ENCODE data around the gene SH3BGRL2. TPM values are rescaled to one million over a fixed set of nuclear protein-coding genes. Genes with fewer than 3 reads are reported as not detected.
A peak's percentile ranks its signal among the peaks of the same experiment; 100 is the strongest.

Gene SH3BGRL2
- total and polyA plus RNA-seq, 2 of the 8 experiments (the other 6 are each of a cell fraction or from before 2014, with no cell fraction given) = 6.0 to 20.3 TPM

GRCh38 chr6:79694623-79695343 lies 63.7 kb downstream of the SH3BGRL2 start:
- Histone ChIP-seq H2BK5ac (ENCODE audit: low read depth, low read length) (no peak overlapping the region), H3K79me2 (ENCODE audit: control insufficient read depth in 1 of 2, insufficient read depth in 2 of 2, low read length in 2 of 2) (no peaks in the 10 kb centered on the region), H3K4me1 (replicated peaks in 1 of 4; ENCODE audit: control insufficient read depth in 3 of 4, insufficient read depth in 4 of 4, low read length in 3 of 4) (peaks cover 0 to 2% (median under 1%) of the 10 kb centered on the region in 4 experiments; a peak in 2 of 7 replicates), H3K23me2 (ENCODE audit: low read depth, low read length) (no peaks in the 10 kb centered on the region), H2BK120ac (replicated peaks; ENCODE audit: low read depth, low read length) (no peak overlapping the region), H2BK12ac (ENCODE audit: low read depth, low read length) (no peak overlapping the region), H3K4ac (replicated peaks; ENCODE audit: insufficient read length, low read depth, low read length) (no peak overlapping the region), H3K27ac (ENCODE audit: low read depth, low read length) (no peak overlapping the region), H3K23ac (ENCODE audit: insufficient read length) (no peak overlapping the region), H3K4me2 (ENCODE audit: insufficient read depth in 1 of 2, low read depth in 2 of 2, low read length in 2 of 2) (no peak overlapping the region), H2AFZ (ENCODE audit: low read length) (no peak overlapping the region), H2BK15ac (ENCODE audit: low read length) (no peak overlapping the region), H3K36me3 (ENCODE audit: control insufficient read depth in 2 of 4, insufficient read depth in 4 of 4, low read length in 3 of 4) (peaks cover 0 to 2% (median 0%) of the 10 kb centered on the region in 4 experiments; a peak in 2 of 8 replicates), H2BK20ac (ENCODE audit: low read length) (no peak overlapping the region), H3K14ac (ENCODE audit: insufficient read length) (no peak overlapping the region), H4K20me1 (replicated peaks in 1 of 2; ENCODE audit: control insufficient read depth in 1 of 2, insufficient read depth in 2 of 2, low read length in 2 of 2) (no peaks in the 10 kb centered on the region), H4K8ac (ENCODE audit: extremely low read depth, insufficient read depth, low read length) (no peak overlapping the region), H3K9me3 (ENCODE audit: insufficient read depth in 2 of 2, low read depth in 1 of 2, low read length in 1 of 2) (peaks cover 0 to 4% of the 10 kb centered on the region in 2 experiments; a peak in 1 of 4 replicates), H4K91ac (replicated peaks; ENCODE audit: insufficient read length, low read length) (no peak overlapping the region), H3K18ac (ENCODE audit: extremely low read depth, low read length) (no peak overlapping the region), H3K4me3 (ENCODE audit: extremely low read depth in 1 of 4, insufficient read depth in 2 of 4, low read depth in 3 of 4, low read length in 4 of 4) (no peak overlapping the region), H3K79me1 (ENCODE audit: low read depth, low read length) (no peaks in the 10 kb centered on the region), H3K9ac (replicated peaks in 1 of 4; ENCODE audit: extremely low read depth in 1 of 4, low read depth in 3 of 4, low read length in 3 of 4) (no peak overlapping the region), H3K27me3 (replicated peaks in 1 of 4; ENCODE audit: control insufficient read depth in 3 of 4, extremely low read depth in 1 of 4, insufficient read depth in 3 of 4, low read length in 3 of 4) (no peaks in the 10 kb centered on the region), H2AK5ac (ENCODE audit: low read depth, low read length) (no peak overlapping the region), H3K56ac (replicated peaks; ENCODE audit: insufficient read length, low read depth, low read length) (no peak overlapping the region), H4K5ac (ENCODE audit: insufficient read length, low read depth, low read length) (no peak overlapping the region)
- 73% methylated on average over 6 of the region's 6 CpGs; no CpG with 5 or more reads in 1 of the 2 experiments for WGBS, 2 experiments (ENCODE audit: extremely low coverage in 1 of 2, insufficient coverage in 1 of 2, insufficient read length in 1 of 2, insufficient replicate concordance in 2 of 2, low coverage in 1 of 2, low lambda C conversion rate in 2 of 2, missing lambda C conversion rate in 1 of 2)
- FAIRE-seq (peak; percentile 7), DNase-seq (ENCODE audit: low read depth in 1 of 2, low spot score in 2 of 2) (no peak)
- ChIA-PET POLR2A (ENCODE audit: partially characterized antibody) (no interaction called here), CTCF (ENCODE audit: partially characterized antibody) (interaction anchor here (0.6 to 3.3 kb wide), 25 partner anchors 10 to 548 kb away, joined by 3 to 27 read pairs (median 4); partner anchors contain the start of gene SH3BGRL2)
- TF ChIP-seq CBX8 (IDR thresholded peaks at IDR 0.05; ENCODE audit: borderline replicate concordance, low read depth, low read length) (no peak), KDM1A (IDR thresholded peaks at IDR 0.05; ENCODE audit: borderline replicate concordance, low read length) (no peak), BRCA1 (IDR thresholded peaks at IDR 0.05; ENCODE audit: low read depth, low read length) (no peak), MAFK (IDR thresholded peaks at IDR 0.05; ENCODE audit: low read depth, low read length) (no peak), SIRT6 (IDR thresholded peaks at IDR 0.05; ENCODE audit: low read length) (no peak), SAP30 (IDR thresholded peaks at IDR 0.05; ENCODE audit: insufficient read depth, insufficient replicate concordance, low read length) (no peak), YY1 (IDR thresholded peaks at IDR 0.05; ENCODE audit: low read depth, low read length) (peak; percentile 70; the same call in 1 of the 2 replicates), BACH1 (IDR thresholded peaks at IDR 0.05; ENCODE audit: low read length) (no peak), JUN (IDR thresholded peaks at IDR 0.05; ENCODE audit: low read depth, low read length) (no peak), POLR2A (IDR thresholded peaks at IDR 0.05; ENCODE audit: control extremely low read depth in 1 of 2, low read depth in 2 of 2, low read length in 2 of 2) (no peak), RAD21 (IDR thresholded peaks at IDR 0.05 in 1 of 2, conservative IDR thresholded peaks at IDR 0.05 in 1 of 2; ENCODE audit: low read depth in 2 of 2, low read length in 2 of 2) (peak; percentile 53 to 59), CREB1 (IDR thresholded peaks at IDR 0.05) (no peak), KDM4A (IDR thresholded peaks at IDR 0.05; ENCODE audit: low read depth, low read length, severe bottlenecking) (no peak), SUZ12 (IDR thresholded peaks at IDR 0.05; ENCODE audit: low read length) (no peak)

Measured in H1 (cell line).